Smooth muscle cell (in vitro differentiated cells): Measurements from ENCODE around the gene GSG1L2. TPM values are rescaled to one million over a fixed set of nuclear protein-coding genes. Genes with fewer than 3 reads are reported as not detected.

Source experiments
- DNase-seq: peaks from one replicate; lab custom pipeline; 2025; ENCODE audit not compliant: unreplicated experiment; lab: John Stamatoyannopoulos, UW
- H2AFZ ChIP-seq: fragments of 200-600 bp; sonication (generic); 2 replicates; pipeline ENCODE4 v1.6.0; 2016; ENCODE audit warnings: antibody characterized with exemption, low read depth, mild to moderate bottlenecking
- H3F3A ChIP-seq: fragments of 200-600 bp; sonication (generic); 2 replicates; pipeline ENCODE4 v1.6.0; 2017; ENCODE audit warnings: antibody characterized with exemption, low read depth
- H3K27ac ChIP-seq: fragments of 200-600 bp; sonication (generic); 2 replicates; pipeline ENCODE4 v1.5.1; 2016; ENCODE audit warnings: low read depth, mild to moderate bottlenecking
- H3K27me3 ChIP-seq: fragments of 200-600 bp; sonication (generic); 2 replicates; pipeline ENCODE4 v1.6.1; 2016; ENCODE audit warnings: low read depth, mild to moderate bottlenecking
- H3K36me3 ChIP-seq: fragments of 200-600 bp; sonication (generic); 2 replicates; pipeline ENCODE4 v1.5.1; 2016; ENCODE audit warnings: low read depth
- H3K4me1 ChIP-seq: fragments of 200-600 bp; sonication (generic); 2 replicates; pipeline ENCODE4 v1.5.1; 2016; ENCODE audit warnings: low read depth
- H3K4me2 ChIP-seq: fragments of 200-600 bp; sonication (generic); 2 replicates; pipeline ENCODE4 v1.6.0; 2016; ENCODE audit warnings: mild to moderate bottlenecking
- H3K4me3 ChIP-seq: fragments of 200-600 bp; sonication (generic); 2 replicates; pipeline ENCODE4 v1.5.1; 2016; ENCODE audit warnings: mild to moderate bottlenecking
- H3K79me2 ChIP-seq: fragments of 200-600 bp; sonication (generic); 2 replicates; pipeline ENCODE4 v1.6.0; 2016; ENCODE audit warnings: low read depth, mild to moderate bottlenecking
- H3K9ac ChIP-seq: fragments of 200-600 bp; sonication (generic); 2 replicates; pipeline ENCODE4 v1.6.0; 2016; ENCODE audit warnings: low read depth
- H3K9me3 ChIP-seq: fragments of 200-600 bp; sonication (generic); replicated peaks from 2 replicates; pipeline ENCODE4 v1.5.1; 2016; ENCODE audit warnings: low read depth
- H4K20me1 ChIP-seq: fragments of 200-600 bp; sonication (generic); 2 replicates; pipeline ENCODE4 v1.6.0; 2016; ENCODE audit warnings: low read depth
- CTCF ChIP-seq: fragments of 200-600 bp; sonication (generic); IDR thresholded peaks from 2 replicates; pipeline ENCODE4 v1.5.1; 2017; ENCODE audit warnings: borderline replicate concordance, mild to moderate bottlenecking, antibody characterized with exemption; ENCODE audit not compliant: insufficient read depth, poor library complexity, severe bottlenecking
- WGBS: methylation state at CpG from one replicate; pipeline ENCODE4 v1.1.7; 2016; ENCODE audit warnings: low lambda C conversion rate; 5-methylcytosine and 5-hydroxymethylcytosine counted together
- polyA plus RNA-seq: library from polyadenylated mRNA; unstranded; fragments of >200 nt; fragmentation: Nextera tagmentation; extraction: Ambion mirVana; gene quantifications from 2 replicates; pipeline ENCODE4 v1.2.1, GENCODE V29; 2016
- total RNA-seq: library from RNA; depleted of rRNA; stranded (reverse); fragments of >200 nt; gene quantifications from 2 replicates; pipeline ENCODE4 v1.2.3, GENCODE V29; 2014

Gene GSG1L2
- total and polyA plus RNA-seq, 2 experiments from 2014 or later: not detected

GRCh38 chr17:9802697-9803096 lies 19.2 kb downstream of the GSG1L2 start:
- H3K4me1 ChIP-seq: no peaks in the 10 kb centered on the region
- H3K4me3 ChIP-seq: no peak overlapping the region
- H3F3A ChIP-seq: no peaks in the 10 kb centered on the region
- no peak overlapping the region for H3K4me2 ChIP-seq
- H3K79me2 ChIP-seq: no peaks in the 10 kb centered on the region
- H3K9me3 ChIP-seq: no peaks in the 10 kb centered on the region
- no peaks in the 10 kb centered on the region for H3K36me3 ChIP-seq
- no peak overlapping the region for H3K9ac ChIP-seq
- WGBS: 70% methylated on average over 4 of the region's 4 CpGs
- H3K27me3 ChIP-seq: peaks cover 5% of the 10 kb centered on the region
- H2AFZ ChIP-seq: no peak overlapping the region
- H4K20me1 ChIP-seq: no peaks in the 10 kb centered on the region
- no peak for DNase-seq
- no peak overlapping the region for H3K27ac ChIP-seq
- no peak for TF ChIP-seq CTCF

GRCh38 chr17:9802294-9802693 lies 19.6 kb downstream of the GSG1L2 start:
- no peak for DNase-seq

GRCh38 chr17:9801505-9801904 lies 20.4 kb downstream of the GSG1L2 start:
- Histone ChIP-seq H3K9me3 (no peaks in the 10 kb centered on the region), H3K4me2 (no peak overlapping the region), H4K20me1 (no peaks in the 10 kb centered on the region), H3K4me3 (no peak overlapping the region), H3K27ac (peak overlapping the region; percentile 17), H3K4me1 (no peaks in the 10 kb centered on the region), H3F3A (no peaks in the 10 kb centered on the region), H2AFZ (no peak overlapping the region), H3K9ac (no peak overlapping the region), H3K27me3 (peaks cover 2% of the 10 kb centered on the region), H3K79me2 (no peaks in the 10 kb centered on the region), H3K36me3 (no peaks in the 10 kb centered on the region)
- no peak for TF ChIP-seq CTCF
- no peak for DNase-seq
- WGBS: 53% methylated on average over 2 of the region's 2 CpGs

More at GRCh38 chr17:9802294-9802693, 19.6 kb downstream of the GSG1L2 start:
- H2AFZ ChIP-seq: no peak overlapping the region
- TF ChIP-seq CTCF: no peak
- 62% methylated on average over 13 of the region's 13 CpGs for WGBS
- no peaks in the 10 kb centered on the region for H3K9me3 ChIP-seq
- H3F3A ChIP-seq: no peaks in the 10 kb centered on the region
- H4K20me1 ChIP-seq: no peaks in the 10 kb centered on the region
- peak overlapping the region; percentile 17 for H3K27ac ChIP-seq
- H3K36me3 ChIP-seq: no peaks in the 10 kb centered on the region
- H3K9ac ChIP-seq: no peak overlapping the region
- no peaks in the 10 kb centered on the region for H3K79me2 ChIP-seq
- H3K27me3 ChIP-seq: peaks cover 5% of the 10 kb centered on the region
- no peak overlapping the region for H3K4me3 ChIP-seq
- H3K4me2 ChIP-seq: no peak overlapping the region
- H3K4me1 ChIP-seq: no peaks in the 10 kb centered on the region

GRCh38 chr17:9798724-9799123 lies 23.2 kb downstream of the GSG1L2 start:
- no peak for TF ChIP-seq CTCF

More at GRCh38 chr17:9798724-9799123, 23.2 kb downstream of the GSG1L2 start:
- no peak overlapping the region for H2AFZ ChIP-seq
- H3K27me3 ChIP-seq: peaks cover 5% of the 10 kb centered on the region
- H3K36me3 ChIP-seq: no peaks in the 10 kb centered on the region
- no peaks in the 10 kb centered on the region for H3K79me2 ChIP-seq
- no peaks in the 10 kb centered on the region for H3F3A ChIP-seq
- H3K9ac ChIP-seq: no peak overlapping the region
- H3K9me3 ChIP-seq: no peaks in the 10 kb centered on the region
- no peak for DNase-seq
- H3K4me1 ChIP-seq: no peaks in the 10 kb centered on the region
- WGBS: 96% methylated on average over 7 of the region's 7 CpGs
- no peak overlapping the region for H3K4me3 ChIP-seq
- no peaks in the 10 kb centered on the region for H4K20me1 ChIP-seq
- no peak overlapping the region for H3K4me2 ChIP-seq
- no peak overlapping the region for H3K27ac ChIP-seq
